OCI-LY3 (cell line): ENCODE data around the gene JAML.

Experiments used
- EZH2phosphoT487 ChIP-seq: fragments of 200-600 bp; shearing (Covaris generic); IDR thresholded peaks from 2 replicates; pipeline ENCODE4 v1.6.1; 2018; ENCODE audit warnings: antibody characterized with exemption, mixed run types, low read depth
- TF ChIP-seq, protein P1 (sequence below): fragments of 200-600, 300-600 bp; sonication (generic); IDR thresholded peaks from 2 replicates; pipeline ENCODE4 v1.5.1; 2014; ENCODE audit warnings: antibody characterized with exemption, low read length, low read depth

GRCh38 chr11:118184784-118185579 lies 39.8 kb downstream of the JAML start:
- TF ChIP-seq, protein P1, sequence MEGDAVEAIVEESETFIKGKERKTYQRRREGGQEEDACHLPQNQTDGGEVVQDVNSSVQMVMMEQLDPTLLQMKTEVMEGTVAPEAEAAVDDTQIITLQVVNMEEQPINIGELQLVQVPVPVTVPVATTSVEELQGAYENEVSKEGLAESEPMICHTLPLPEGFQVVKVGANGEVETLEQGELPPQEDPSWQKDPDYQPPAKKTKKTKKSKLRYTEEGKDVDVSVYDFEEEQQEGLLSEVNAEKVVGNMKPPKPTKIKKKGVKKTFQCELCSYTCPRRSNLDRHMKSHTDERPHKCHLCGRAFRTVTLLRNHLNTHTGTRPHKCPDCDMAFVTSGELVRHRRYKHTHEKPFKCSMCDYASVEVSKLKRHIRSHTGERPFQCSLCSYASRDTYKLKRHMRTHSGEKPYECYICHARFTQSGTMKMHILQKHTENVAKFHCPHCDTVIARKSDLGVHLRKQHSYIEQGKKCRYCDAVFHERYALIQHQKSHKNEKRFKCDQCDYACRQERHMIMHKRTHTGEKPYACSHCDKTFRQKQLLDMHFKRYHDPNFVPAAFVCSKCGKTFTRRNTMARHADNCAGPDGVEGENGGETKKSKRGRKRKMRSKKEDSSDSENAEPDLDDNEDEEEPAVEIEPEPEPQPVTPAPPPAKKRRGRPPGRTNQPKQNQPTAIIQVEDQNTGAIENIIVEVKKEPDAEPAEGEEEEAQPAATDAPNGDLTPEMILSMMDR: no peak
- TF ChIP-seq EZH2phosphoT487: no peak
